Stimulated activated CD8-positive, alpha-beta memory T cell treated with anti-CD3 and anti-CD28 coated beads, Interleukin-15, amount 100 ng/mL, for 24 hours (primary cell): ENCODE results near the gene TBC1D20.
"Not testable (repeated sequence)": the region's sequence is repeated elsewhere in the genome, so short reads cannot be mapped to it uniquely, and the experiment has no call there.

Experiments
- DNase-seq: peaks from one replicate; pipeline ENCODE4 v3.0.0-alpha.2; 2020; ENCODE audit warnings: low read depth

The TBC1D20 gene

DNA sequence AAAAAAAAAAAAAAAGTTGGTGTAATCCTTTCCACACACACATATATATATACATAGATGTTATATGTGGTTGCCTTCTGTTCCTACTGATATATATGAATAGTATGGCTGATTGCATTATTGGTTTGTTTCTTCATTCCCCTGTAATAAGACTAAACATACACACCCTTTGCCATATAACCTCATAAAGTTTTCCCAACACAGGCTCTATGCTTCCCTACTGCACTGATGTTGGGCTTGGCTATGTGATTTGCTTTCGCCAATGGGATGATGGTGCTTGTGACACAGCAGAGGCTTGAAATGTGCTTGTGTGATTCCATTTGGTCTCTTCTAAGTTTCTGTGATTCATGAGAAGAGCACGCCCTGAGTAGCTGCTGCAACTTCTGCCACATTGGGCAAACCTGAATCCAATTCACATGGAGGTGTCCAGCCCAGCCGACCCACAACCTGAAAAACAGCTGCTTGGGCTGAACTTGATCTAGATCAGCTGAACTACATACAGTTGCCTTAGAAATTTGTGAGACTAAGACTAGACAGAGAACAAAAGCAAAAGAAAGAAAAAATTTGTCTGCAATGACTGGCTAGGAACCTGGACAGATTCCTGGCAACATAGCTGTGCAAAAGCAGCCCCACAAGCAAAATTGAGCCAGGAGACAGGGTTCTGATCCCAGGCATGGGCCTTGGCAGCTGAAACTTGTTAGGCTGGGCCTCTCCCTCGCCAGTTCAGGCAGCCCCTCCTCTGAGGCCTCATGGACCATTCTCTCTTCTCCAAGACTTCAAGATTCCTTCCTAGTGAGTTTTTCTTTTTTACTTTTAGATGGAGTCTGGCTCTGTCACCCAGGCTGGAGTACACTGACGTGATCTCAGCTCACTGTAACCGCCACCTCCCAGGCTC lies 13.4 kb upstream of the TBC1D20 start:
- no peak for DNase-seq

DNA sequence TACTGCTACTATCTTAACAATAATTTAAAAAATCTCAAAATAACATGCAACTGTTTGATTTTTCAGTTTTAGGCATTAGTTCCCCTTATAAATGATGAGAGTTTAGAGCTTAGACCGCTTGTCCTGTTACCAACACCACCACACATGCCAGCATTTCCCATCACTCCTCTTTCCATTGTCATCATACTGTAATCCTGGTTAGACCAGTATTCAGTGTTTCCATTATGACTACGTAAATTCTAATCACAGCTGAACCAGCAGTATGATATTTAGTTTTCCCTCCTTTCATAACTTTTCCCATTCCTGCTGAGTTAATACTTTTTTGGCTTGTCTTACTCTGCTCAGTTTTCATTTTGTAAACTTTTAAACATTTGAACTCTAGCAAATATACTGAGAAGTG lies 12.2 kb upstream of the TBC1D20 start:
- DNase-seq: no peak

GRCh38 chr20:472889-473292 lies 10.6 kb upstream of the TBC1D20 start:
- DNase-seq: no peak

DNA sequence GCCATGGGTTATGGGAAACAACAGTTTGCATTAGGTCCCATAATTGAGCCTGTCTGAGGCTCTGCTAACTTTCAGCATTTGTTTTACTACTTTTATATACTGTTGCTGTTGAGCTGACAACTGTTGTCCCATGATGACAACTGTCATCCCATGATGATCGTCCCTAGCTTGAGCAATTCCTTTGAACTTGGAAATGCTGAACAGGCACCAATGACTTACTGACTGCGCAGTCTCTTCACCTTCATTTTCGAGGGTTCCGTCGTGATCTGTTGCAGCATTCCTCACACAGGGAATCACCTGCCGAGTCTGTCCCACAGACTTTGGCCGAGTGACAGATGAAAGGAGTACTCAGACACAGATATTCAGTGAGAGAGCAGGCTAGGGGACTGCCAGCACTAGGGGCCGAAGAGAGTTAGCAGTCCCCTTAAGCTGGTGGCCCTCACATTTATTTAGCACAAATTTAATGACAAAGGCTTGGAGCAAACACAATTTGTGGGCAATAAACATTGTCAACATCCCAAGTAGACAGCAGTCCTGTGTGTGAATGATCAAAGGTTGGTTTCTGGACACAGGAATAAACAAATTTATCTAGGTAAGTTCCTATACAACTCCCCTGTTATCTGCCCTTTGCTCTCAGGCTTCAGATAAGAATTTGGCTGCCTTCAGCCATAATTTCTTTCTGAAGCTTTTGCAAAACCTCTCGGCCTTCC lies 10.0 kb upstream of the TBC1D20 start:
- DNase-seq: no peak

GRCh38 chr20:469746-470490 lies 7.6 kb upstream of the TBC1D20 start:
- no peak for DNase-seq

GRCh38 chr20:467755-468154 lies 5.4 kb upstream of the TBC1D20 start:
- DNase-seq: no peak

DNA sequence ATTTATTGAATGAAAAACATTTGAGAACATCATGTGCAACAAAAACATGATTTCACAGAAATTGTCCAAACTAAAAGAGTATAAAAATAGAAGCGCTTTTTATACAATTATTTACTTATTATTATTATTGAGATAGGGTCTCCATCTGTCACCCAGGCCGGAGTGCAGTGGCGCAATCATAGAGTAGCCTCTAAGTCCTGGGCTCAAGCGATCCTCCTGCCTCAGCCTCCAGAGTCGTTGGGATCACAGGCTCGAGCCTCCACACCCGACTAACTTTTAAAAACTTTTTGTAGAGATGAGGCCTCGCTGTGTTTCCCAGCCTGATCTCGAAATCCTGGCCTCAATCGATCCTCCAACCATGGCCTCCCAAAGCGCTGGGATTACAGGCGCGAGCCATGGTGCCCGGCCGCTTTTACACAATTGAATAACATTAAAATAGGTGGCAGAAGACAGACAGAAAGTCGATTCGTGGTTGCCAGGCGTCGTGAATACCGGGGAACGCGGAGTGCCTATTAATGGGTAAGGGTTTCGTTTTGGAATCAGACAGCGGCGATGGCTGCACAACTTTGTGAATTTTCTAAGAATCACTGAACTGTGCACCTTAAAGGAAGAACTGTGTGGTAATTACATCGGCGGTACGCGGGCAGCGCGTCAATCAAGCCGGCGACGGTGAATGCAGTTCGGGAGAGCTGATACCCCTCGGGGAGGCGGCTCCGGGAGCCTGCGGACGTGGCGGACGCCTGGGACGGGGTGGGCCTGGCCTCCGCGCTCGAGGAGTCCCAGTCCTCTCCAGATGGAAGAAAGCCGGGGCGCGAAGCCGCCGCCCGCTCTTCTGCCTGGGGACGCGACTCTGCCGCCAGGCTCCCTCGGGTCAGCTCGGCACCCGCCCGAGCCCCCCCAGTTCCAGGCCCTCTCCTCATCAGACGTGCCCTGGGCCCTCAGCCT lies 807 bp downstream of the TBC1D20 start:
- DNase-seq: peak; percentile 11

GRCh38 chr20:460707-461106 lies 1.6 kb downstream of the TBC1D20 start:
- no peak for DNase-seq

DNA sequence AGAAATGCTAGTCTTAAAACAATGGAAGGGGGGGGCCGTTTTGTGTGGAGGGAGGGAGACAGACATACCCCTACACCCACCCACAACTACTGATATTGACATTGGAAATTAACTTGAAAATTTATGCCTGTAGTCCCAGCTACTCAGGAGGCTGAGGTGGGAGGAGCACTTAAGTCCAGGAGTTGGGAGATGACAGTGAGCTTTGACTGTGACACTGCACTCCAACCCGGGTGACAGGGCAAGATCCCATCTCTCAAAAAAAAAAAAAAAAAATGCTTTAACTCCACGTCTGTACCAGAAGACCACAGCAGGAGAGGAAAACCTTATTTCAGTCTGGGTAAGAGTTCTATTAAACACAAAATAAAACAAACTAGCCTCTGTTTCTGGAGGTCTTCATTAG lies 2.2 kb downstream of the TBC1D20 start:
- DNase-seq: no peak

GRCh38 chr20:458776-459175 lies 3.6 kb downstream of the TBC1D20 start:
- no peak for DNase-seq

DNA sequence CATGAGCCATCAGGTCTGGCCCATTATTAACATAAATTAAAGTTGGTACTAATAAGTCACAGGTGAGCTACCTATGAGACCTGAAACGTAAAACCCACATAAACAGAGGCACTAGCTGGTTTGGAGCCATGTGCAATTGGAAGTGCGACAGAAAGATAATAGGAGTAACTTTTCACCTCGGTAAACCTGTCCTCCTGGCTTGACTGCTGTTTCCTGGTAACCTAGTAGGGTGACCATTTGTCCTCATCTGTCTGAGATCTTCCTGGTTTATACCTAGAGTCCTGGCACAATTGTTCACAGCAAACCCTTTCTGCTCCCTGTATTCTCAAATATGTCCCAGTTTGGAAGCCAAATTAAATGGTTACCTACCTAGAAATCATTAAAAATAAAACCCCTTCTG lies 7.4 kb downstream of the TBC1D20 start:
- DNase-seq: no peak

GRCh38 chr20:452021-452420 lies 10.3 kb downstream of the TBC1D20 start:
- not testable (repeated sequence) for DNase-seq

GRCh38 chr20:445514-446336 lies 16.6 kb downstream of the TBC1D20 start:
- no peak for DNase-seq

DNA sequence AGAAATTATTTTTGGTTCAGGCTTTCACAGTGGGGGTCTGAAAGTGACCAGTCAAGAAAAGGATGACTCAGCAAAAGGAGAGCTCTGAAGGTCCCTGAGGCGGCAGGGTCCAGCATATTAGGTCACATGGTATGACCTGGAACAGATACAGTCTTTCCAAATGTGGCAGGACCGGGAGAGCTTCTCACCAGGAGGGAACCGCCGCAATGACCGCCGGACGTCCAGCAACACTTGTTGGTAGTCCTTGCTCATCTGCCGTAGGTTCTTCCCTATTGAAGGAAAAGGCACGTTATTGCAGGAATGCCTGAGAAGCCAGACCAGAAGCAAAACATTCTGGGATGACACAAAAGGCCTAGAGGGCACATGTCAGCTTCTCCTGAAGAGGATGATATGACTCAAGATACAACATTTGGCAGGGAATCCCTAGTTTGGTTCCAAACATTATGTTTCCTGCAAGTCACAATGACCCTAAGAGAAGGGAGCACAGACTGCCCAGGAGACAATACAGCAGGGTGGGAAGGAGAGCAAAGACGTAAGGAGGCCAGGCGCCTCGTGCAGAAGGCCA lies 17.4 kb downstream of the TBC1D20 start:
- DNase-seq: no peak

DNA sequence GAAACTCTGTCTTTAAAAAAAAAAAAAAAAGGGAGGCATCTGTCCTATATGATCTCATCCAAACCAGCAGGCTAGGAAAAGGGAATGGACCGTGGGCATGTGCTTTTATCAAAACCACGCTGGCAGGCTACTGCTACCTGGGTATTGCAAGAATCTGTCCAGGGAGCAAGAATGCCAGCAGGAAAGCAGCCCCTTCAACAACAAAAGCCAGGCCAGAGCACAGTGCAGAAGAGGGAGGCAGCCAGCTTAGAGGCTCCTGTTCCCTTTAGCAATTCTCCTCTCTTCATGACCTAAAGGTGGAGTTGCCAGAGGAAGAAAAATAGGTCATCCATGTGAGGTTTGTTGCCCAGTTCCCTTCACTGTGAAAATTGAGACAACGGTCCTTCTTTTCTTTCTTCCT lies 18.2 kb downstream of the TBC1D20 start:
- DNase-seq: no peak

DNA sequence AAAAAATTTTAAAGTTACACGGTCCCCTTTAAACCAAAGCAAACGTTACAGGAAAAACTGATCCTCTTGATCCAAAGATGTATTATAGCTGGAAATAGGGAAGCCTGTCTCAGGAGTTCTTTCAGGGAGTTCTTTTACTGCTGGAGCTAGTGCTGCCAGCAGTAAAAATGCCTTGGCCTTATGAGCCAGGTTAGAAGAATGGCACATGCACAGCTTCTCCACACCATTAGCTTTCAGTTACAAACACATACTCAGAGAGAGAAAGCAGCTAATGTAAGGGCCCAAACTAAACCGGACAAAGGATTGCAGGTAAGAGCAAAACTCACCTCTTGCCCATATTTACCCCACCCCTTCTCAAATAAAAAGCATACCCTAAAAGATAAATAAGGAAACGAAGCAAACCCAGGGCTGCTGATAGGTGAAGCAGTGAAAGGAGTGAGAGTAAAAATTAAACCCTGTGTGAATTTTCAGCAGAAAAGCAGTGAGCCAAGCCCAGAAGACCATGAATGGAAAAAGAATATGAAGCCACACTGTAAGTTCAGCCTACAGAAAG lies 19.0 kb downstream of the TBC1D20 start:
- DNase-seq: no peak

DNA sequence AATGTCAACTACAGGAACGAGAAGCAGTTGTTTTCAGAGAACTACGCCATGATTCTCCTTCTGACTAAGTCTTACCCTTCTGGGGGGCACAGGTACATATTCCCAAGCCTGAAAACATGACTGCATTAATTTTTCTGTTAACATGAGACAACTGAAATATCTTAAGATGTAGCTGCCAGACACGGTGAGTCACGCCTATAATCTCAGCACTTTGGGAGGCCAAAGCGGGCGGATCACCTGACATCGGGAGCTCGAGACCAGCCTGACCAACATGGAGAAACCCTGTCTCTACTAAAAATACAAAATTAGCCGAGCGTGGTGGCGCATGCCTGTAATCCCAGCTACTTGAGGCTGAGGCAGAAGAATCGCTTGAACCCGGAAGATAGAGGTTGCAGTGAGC lies 21.7 kb downstream of the TBC1D20 start:
- DNase-seq: no peak

DNA sequence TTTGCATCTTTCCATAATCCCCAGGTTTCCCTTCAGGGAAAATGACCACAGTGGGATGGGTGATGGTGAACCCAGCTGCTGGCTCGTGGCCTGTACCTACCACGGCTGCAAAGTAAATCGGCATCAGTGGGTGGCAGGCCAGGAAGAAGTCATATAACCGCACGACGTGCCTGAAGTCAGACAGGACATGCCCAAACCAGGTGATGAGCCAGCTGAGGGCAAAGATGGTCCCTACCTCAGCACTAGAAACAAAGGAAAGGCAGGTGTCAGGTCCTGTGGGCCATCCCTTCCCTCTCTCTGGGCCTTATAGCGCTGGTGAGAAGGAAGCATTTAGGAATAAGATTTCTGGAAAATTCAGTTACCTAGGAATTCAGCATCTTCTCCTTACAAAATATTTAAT lies 22.2 kb downstream of the TBC1D20 start:
- no peak for DNase-seq

DNA sequence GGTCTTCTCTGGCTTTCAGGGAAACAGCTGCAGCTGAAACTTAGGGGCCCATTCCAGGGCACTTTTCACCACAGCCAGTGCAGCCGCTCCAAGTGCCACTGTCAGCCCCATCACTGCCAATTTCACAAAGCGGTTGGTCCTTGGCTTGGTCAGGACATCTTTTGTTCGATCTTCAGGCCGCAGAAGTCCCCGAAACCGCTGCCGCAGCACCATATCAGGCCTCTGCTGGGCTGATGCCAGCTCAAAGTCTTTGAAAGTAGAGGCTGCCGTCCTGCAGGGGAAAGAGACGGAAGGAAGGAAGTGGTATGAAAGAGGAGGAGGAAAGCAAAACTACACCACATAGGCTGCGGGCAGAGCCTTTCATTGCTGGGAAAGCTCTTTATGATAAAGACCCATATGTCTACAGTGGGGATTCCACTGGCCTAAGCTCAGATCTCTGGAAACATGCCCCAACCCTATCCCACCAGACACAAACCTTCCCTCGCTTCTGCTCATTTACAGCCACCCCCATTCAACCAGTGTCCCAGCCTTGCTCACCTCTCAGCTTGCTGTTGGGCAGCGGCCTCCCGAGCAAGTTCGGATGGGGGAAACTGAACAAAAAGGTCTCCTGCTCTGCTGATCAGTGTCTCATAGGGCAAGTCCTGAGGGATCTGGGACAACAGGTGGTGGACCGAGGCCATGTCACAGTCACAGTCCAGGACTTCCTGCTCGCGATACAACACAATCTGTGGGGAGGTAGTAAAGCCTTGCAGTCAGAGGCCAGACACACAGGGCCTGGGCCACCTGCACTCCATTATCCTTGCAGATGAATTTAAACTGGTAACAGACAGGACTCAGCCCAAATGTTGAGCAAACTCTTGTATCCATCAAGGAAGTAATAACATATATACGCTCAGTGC lies 23.5 kb downstream of the TBC1D20 start:
- DNase-seq: peak; percentile 16
